Neural progenitor cell (in vitro differentiated cells): ENCODE data around the gene CLDN9. TPM values are rescaled to one million over a fixed set of nuclear protein-coding genes. Genes with fewer than 3 reads are reported as not detected.

Source experiments
- DNase-seq: peaks from one replicate; pipeline ENCODE4 v3.0.0-alpha.2; 2016; ENCODE audit warnings: low spot score
- H2AFZ ChIP-seq: fragments of 200-600 bp; sonication (generic); replicated peaks from 2 replicates; pipeline ENCODE4 v1.6.1; 2016; ENCODE audit warnings: antibody characterized with exemption
- H3F3A ChIP-seq: fragments of 200-600 bp; sonication (generic); 2 replicates; pipeline ENCODE4 v1.6.1; 2016; ENCODE audit warnings: antibody characterized with exemption, low read depth
- H3K27ac ChIP-seq: fragments of 200-600 bp; sonication (generic); 2 replicates; pipeline ENCODE4 v1.5.1; 2016; ENCODE audit warnings: mild to moderate bottlenecking
- H3K27me3 ChIP-seq: fragments of 200-600 bp; sonication (generic); 2 replicates; pipeline ENCODE4 v1.6.1; 2016; ENCODE audit warnings: mild to moderate bottlenecking, moderate library complexity
- H3K36me3 ChIP-seq: fragments of 200-600 bp; sonication (generic); 2 replicates; pipeline ENCODE4 v1.5.1; 2016
- H3K4me1 ChIP-seq: fragments of 200-600 bp; sonication (generic); 2 replicates; pipeline ENCODE4 v1.6.1; 2016; ENCODE audit warnings: mixed run types
- H3K4me2 ChIP-seq: fragments of 200-600 bp; sonication (generic); 2 replicates; pipeline ENCODE4 v1.6.1; 2016
- H3K4me3 ChIP-seq: fragments of 200-600 bp; sonication (generic); 2 replicates; pipeline ENCODE4 v1.5.1; 2016
- H3K79me2 ChIP-seq: fragments of 200-600 bp; sonication (generic); 2 replicates; pipeline ENCODE4 v1.6.1; 2016; ENCODE audit warnings: low read depth
- H3K9ac ChIP-seq: fragments of 200-600 bp; sonication (generic); 2 replicates; pipeline ENCODE4 v1.6.1; 2016
- H3K9me3 ChIP-seq: fragments of 200-600 bp; sonication (generic); 2 replicates; pipeline ENCODE4 v1.5.1; 2016; ENCODE audit warnings: low read depth
- H4K20me1 ChIP-seq: fragments of 200-600 bp; sonication (generic); 2 replicates; pipeline ENCODE4 v1.6.1; 2016; ENCODE audit warnings: low read depth
- H3K27ac Mint-ChIP-seq: 3 replicates; pipeline ENCODE4 v1.8.0; 2021; ENCODE audit warnings: mixed read lengths
- H3K27me3 Mint-ChIP-seq: 2 replicates; pipeline ENCODE4 v1.8.0; 2022; ENCODE audit warnings: low read depth, mild to moderate bottlenecking, inconsistent platforms, moderate library complexity, mixed read lengths; ENCODE audit not compliant: insufficient read depth
- H3K36me3 Mint-ChIP-seq: 3 replicates; pipeline ENCODE4 v1.8.0; 2021; ENCODE audit warnings: mixed read lengths
- H3K4me1 Mint-ChIP-seq: 3 replicates; pipeline ENCODE4 v1.8.0; 2021; ENCODE audit warnings: mixed read lengths
- H3K4me3 Mint-ChIP-seq: 3 replicates; pipeline ENCODE4 v1.8.0; 2021; ENCODE audit warnings: mild to moderate bottlenecking, moderate library complexity, mixed read lengths
- H3K9me3 Mint-ChIP-seq: 3 replicates; pipeline ENCODE4 v1.8.0; 2020; ENCODE audit warnings: mixed read lengths
- CTCF ChIP-seq: fragments of 200-600 bp; sonication (generic); IDR thresholded peaks from 2 replicates; pipeline ENCODE4 v1.5.1; 2017; ENCODE audit warnings: antibody characterized with exemption, mild to moderate bottlenecking
- EZH2 ChIP-seq: fragments of 200-600 bp; sonication (generic); IDR thresholded peaks from 2 replicates; pipeline ENCODE4 v1.6.1; 2017; ENCODE audit warnings: antibody characterized with exemption, mild to moderate bottlenecking, moderate library complexity
- EZH2phosphoT487 ChIP-seq: fragments of 200-600 bp; sonication (generic); IDR thresholded peaks from 2 replicates; pipeline ENCODE4 v1.6.1; 2017; ENCODE audit warnings: antibody characterized with exemption
- total RNA-seq: library from RNA; depleted of rRNA; stranded (reverse); fragments of >200 nt; gene quantifications from 2 replicates; pipeline ENCODE4 v1.2.3, GENCODE V29; 2015; ENCODE audit warnings: low replicate concordance

The CLDN9 gene
- total RNA-seq, 1 donor from 2014 or later = not detected

GRCh38 chr16:3003582-3004270, 9.0 kb upstream of the CLDN9 start:
- no peak overlapping the region for H3K4me3 ChIP-seq
- peak overlapping the region; percentile 78 for H3K4me3 Mint-ChIP-seq

GRCh38 chr16:3004319-3004718, 8.4 kb upstream of the CLDN9 start:
- H3K79me2 ChIP-seq = no peaks in the 10 kb centered on the region
- no peak for TF ChIP-seq EZH2phosphoT487
- TF ChIP-seq CTCF = no peak
- TF ChIP-seq EZH2 = no peak
- no peak overlapping the region for H3K4me2 ChIP-seq
- peaks cover 37% of the 10 kb centered on the region for H3F3A ChIP-seq
- H2AFZ ChIP-seq = no peak overlapping the region
- H4K20me1 ChIP-seq = peaks cover 11% of the 10 kb centered on the region
- DNase-seq = peak; percentile 50
- H3K27ac ChIP-seq = no peak overlapping the region
- no peak overlapping the region for H3K9ac ChIP-seq
- Mint-ChIP-seq H3K27me3 (peaks cover 38% of the 10 kb centered on the region), H3K9me3 (peaks cover 2% of the 10 kb centered on the region), H3K36me3 (no peaks in the 10 kb centered on the region), H3K27ac (no peak overlapping the region), H3K4me1 (peaks cover 18% of the 10 kb centered on the region), H3K4me3 (no peak overlapping the region)
- H3K27me3 ChIP-seq = peaks cover 48% of the 10 kb centered on the region
- no peaks in the 10 kb centered on the region for H3K9me3 ChIP-seq
- peaks cover 19% of the 10 kb centered on the region for H3K4me1 ChIP-seq
- no peaks in the 10 kb centered on the region for H3K36me3 ChIP-seq
- no peak overlapping the region for H3K4me3 ChIP-seq

More at GRCh38 chr16:3003582-3004270, 9.0 kb upstream of the CLDN9 start:
- Histone ChIP-seq H3K36me3 (no peaks in the 10 kb centered on the region), H3K27me3 (peaks cover 42% of the 10 kb centered on the region), H3K9ac (no peak overlapping the region), H3K79me2 (no peaks in the 10 kb centered on the region), H3F3A (peaks cover 31% of the 10 kb centered on the region), H2AFZ (no peak overlapping the region), H3K4me2 (no peak overlapping the region), H3K4me1 (peaks cover 18% of the 10 kb centered on the region), H3K27ac (no peak overlapping the region), H3K9me3 (no peaks in the 10 kb centered on the region), H4K20me1 (peaks cover 11% of the 10 kb centered on the region)
- DNase-seq = peak; percentile 99
- Mint-ChIP-seq H3K27ac (no peak overlapping the region), H3K4me1 (peaks cover 16% of the 10 kb centered on the region), H3K27me3 (peaks cover 38% of the 10 kb centered on the region), H3K36me3 (no peaks in the 10 kb centered on the region), H3K9me3 (peaks cover 2% of the 10 kb centered on the region)
- TF ChIP-seq EZH2phosphoT487 (no peak), EZH2 (no peak), CTCF (peak; percentile 57)

GRCh38 chr16:3004781-3005284, 7.9 kb upstream of the CLDN9 start:
- TF ChIP-seq EZH2phosphoT487 = no peak
- TF ChIP-seq EZH2 = peak; percentile 67
- Histone ChIP-seq H3K79me2 (no peaks in the 10 kb centered on the region), H3K4me3 (peak overlapping the region; percentile 20), H3K4me1 (peaks cover 24% of the 10 kb centered on the region), H3F3A (peaks cover 42% of the 10 kb centered on the region), H3K9me3 (no peaks in the 10 kb centered on the region), H3K27me3 (peaks cover 53% of the 10 kb centered on the region), H2AFZ (no peak overlapping the region), H3K36me3 (no peaks in the 10 kb centered on the region), H4K20me1 (peaks cover 11% of the 10 kb centered on the region), H3K27ac (no peak overlapping the region), H3K9ac (no peak overlapping the region), H3K4me2 (peak overlapping the region; percentile 80)
- Mint-ChIP-seq H3K27ac (no peak overlapping the region), H3K4me3 (peak overlapping the region; percentile 79), H3K36me3 (no peaks in the 10 kb centered on the region), H3K4me1 (peaks cover 18% of the 10 kb centered on the region), H3K9me3 (peaks cover 2% of the 10 kb centered on the region), H3K27me3 (peaks cover 38% of the 10 kb centered on the region)
- DNase-seq = peak; percentile 38
